Islet of Langerhans (tissue), 1 donor: ENCODE measurements around the gene FAM237A.

ENCODE experiments used
- FAIRE-seq: peaks from one replicate; lab custom pipeline; 2011; peaks lifted over from hg19 to GRCh38; lab: Jason Lieb, UNC

Gene FAM237A

DNA sequence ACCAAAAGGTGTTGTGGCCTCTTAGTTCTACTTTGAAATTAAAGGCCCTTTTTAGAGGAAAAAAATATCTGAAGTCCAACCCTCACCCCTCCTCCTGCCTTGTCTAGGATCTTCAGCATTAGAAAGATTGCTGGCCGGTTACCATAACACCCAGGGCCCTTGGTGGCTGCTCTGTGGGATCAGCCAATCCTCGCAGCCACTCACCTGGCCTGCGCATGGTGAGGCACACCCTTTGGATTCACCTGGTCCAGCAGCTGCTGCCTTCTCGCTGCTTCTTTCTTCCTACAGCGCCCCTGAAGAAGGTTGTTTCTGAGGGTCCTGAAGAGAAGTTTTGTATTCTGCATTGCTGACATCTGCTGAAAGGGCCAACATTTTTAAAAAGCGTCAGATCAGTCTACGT, 50.7 kb downstream of the FAM237A start:
- FAIRE-seq = no peak

DNA sequence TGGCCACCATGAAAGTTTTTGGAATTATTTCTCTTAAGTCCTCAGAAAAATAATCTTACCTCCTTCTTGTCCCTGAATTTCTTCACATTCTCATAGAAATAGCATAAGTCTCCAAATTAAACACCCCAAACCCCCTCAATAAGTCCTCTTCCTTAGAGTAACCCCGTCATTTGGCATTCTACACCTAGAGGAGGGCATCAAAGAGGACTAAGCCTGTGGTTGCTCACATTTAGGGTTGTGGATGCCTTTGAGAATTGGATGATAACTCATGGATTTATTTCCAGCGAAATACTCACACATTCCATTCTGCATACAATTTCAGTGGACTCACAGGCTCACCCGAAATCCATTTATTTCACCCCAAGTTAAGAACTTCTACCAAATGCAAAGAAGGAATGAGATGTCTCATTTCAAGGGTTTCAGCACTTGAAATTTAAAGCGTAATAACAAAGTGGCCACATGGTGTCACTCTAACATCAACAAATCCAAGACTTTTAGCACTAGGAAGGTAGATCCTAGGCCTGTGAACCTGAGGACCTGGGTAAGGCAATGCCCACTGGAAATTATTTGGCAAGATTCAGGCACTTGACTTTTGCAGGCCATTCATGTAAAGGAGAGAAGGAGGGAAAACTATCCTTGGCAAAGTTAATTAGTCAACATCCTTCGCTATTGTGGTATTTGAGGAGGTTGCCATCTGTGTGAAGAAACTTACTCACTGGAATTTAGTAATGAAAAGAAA, 51.3 kb downstream of the FAM237A start:
- peak; percentile 100 for FAIRE-seq

GRCh38 chr2:206696910-206697309, 54.6 kb downstream of the FAM237A start:
- FAIRE-seq = no peak

DNA sequence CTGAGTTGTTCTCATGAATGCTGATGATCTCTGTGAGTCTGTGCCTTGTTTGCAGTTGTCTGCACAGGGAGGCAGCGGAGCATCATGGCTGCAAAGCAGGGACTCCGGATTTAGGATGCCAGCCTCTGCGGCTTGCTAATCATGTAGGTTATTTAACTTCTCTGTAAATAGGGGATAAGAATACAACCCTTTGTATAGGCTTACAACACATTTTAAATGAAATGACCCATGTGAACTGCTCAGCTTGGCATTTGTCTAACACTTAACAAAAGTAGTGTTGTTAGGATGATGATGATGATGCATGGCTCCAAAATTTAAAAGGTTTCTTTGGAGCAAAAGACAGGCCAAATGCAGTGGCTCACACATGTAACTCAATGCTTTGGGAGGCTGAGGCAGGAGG, 56.5 kb downstream of the FAM237A start:
- FAIRE-seq = no peak
